ENCODE data around the gene SLC26A6. TPM values are rescaled to one million over a fixed set of nuclear protein-coding genes. Genes with fewer than 3 reads are reported as not detected.

SLC26A6 gene
- polyA plus RNA-seq, 1 experiment = 23.1 TPM

GRCh38 chr3:48681974-48682610 is 46.8 kb upstream of the SLC26A6 start:
- CTCF ChIA-PET = interaction anchor here (0.5 to 0.6 kb wide), 2 partner anchors 35 to 258 kb away, joined by 3 to 4 read pairs; partner anchors contain the start of gene IP6K2

GRCh38 chr3:48681541-48681880 is 46.2 kb upstream of the SLC26A6 start:
- no peaks in the 10 kb centered on the region for H3K27me3 ChIP-seq (ENCODE audit: control insufficient read depth, insufficient read depth, low read length)
- H3K4me3 ChIP-seq (ENCODE audit: low read depth, low read length) = no peak overlapping the region
- CTCF ChIA-PET = interaction anchor here (0.5 to 0.8 kb wide), 3 partner anchors 17 to 259 kb away, joined by 3 to 4 read pairs (median 4); partner anchors contain the start of gene IP6K2
- no peaks in the 10 kb centered on the region for H3K9me3 ChIP-seq (ENCODE audit: control insufficient read depth, insufficient read depth, low read length)
- POLR2A ChIA-PET = no interaction called here
- no peak for TF ChIP-seq CTCF (IDR thresholded peaks at IDR 0.05; ENCODE audit: low read depth, low read length)
- H3K27ac ChIP-seq (ENCODE audit: low read depth, low read length) = no peak overlapping the region
- DNase-seq (ENCODE audit: low read depth, low spot score) = no peak

More at GRCh38 chr3:48681974-48682610, 46.8 kb upstream of the SLC26A6 start:
- Histone ChIP-seq H3K27ac (ENCODE audit: low read depth, low read length) (no peak overlapping the region), H3K27me3 (ENCODE audit: control insufficient read depth, insufficient read depth, low read length) (no peaks in the 10 kb centered on the region), H3K9me3 (ENCODE audit: control insufficient read depth, insufficient read depth, low read length) (no peaks in the 10 kb centered on the region), H3K4me3 (ENCODE audit: low read depth, low read length) (no peak overlapping the region)
- no peak for TF ChIP-seq CTCF (IDR thresholded peaks at IDR 0.05; ENCODE audit: low read depth, low read length)
- POLR2A ChIA-PET = no interaction called here
- DNase-seq (ENCODE audit: low read depth, low spot score) = no peak

DNA sequence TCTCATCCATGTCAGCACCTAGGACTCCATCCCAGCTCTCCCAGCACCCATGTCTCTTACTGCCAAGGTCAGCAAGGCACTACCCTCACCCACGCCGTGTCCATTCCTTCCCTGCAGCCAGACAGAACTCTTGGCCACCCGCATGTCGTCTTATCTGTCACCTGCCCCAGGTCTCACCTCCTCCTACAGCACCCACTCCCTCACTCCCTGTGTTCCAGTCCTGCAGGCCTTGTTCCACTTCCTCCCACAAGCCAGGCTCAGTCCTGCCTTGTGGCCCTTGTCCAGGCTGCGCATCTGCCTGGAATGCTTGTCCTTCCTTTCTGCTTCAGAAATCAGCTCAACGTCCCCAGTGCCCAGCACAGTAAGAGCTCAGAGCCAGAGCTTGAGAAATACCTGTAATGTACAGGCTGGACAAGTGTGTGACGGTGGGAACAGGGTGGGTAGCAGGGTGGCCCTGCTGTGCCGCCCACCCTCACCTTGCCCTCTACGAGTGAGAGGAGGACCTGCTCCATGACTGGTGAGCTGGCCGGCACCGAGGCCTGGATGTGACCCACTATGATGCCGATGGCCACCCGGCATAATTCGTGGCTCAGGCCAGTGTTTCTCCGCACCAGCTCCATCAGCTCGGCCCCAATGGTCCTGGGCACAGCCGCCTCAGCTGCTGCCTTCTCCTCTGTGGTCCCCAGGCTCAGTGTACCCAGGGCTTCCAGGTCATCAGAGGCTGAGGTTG is 45.7 kb upstream of the SLC26A6 start:
- DNase-seq (ENCODE audit: low read depth, low spot score) = no peak
- no peaks in the 10 kb centered on the region for H3K9me3 ChIP-seq (ENCODE audit: control insufficient read depth, insufficient read depth, low read length)
- CTCF ChIA-PET = interaction anchor here (0.8 kb wide), 1 partner anchor 17 kb away, joined by 4 read pairs; no protein-coding TSS in a partner anchor
- no peak for TF ChIP-seq CTCF (IDR thresholded peaks at IDR 0.05; ENCODE audit: low read depth, low read length)
- H3K4me3 ChIP-seq (ENCODE audit: low read depth, low read length) = no peak overlapping the region
- no peaks in the 10 kb centered on the region for H3K27me3 ChIP-seq (ENCODE audit: control insufficient read depth, insufficient read depth, low read length)
- H3K27ac ChIP-seq (ENCODE audit: low read depth, low read length) = no peak overlapping the region
- POLR2A ChIA-PET = no interaction called here

DNA sequence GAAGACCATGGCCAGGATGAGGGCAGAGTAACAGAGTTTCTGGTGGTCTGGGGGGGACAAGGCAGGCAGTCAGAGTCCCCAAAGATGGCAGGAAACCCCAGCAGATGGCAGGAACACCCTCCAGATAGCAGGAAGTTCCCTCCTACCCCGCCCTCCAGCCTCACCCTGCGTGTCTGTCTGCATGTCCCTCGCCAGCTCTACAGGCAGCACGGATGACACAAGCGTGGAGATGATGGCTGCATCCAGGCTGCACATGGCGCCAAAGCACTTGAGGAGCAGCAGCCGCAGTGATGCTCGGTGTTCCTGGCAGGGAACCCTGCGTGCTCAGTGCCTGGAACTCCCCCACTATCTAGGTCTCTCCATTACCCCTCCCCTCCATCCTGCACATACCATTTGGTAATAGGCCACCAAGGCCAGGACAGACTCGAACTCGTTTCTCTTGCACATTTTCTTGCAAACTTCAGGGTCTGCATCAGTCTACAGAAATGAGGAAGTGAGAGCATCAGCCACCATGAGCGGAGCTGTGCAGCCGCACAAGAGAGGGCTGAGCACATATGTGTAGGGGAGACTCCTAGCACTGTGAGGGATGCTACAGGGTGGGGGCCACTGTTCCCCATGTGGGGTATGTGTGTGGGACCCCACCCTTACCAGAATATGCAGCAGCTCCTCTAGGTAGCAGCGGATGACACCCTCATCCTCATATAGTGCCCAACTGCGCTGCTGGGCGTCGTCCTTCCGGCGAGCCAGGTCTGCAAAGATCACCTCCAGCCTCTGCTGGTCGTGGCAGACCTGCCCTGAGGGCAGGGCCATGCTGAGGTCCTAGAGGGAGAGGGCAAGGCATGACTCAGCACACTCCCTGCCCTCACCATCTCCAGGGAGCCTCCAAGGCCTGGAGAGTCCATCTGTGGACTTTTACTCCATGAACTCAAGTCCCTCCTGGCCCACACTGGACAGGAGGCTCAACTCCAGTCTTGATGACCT is 44.4 kb upstream of the SLC26A6 start:
- Histone ChIP-seq H3K4me3 (ENCODE audit: low read depth, low read length) (no peak overlapping the region), H3K27ac (ENCODE audit: low read depth, low read length) (no peak overlapping the region), H3K27me3 (ENCODE audit: control insufficient read depth, insufficient read depth, low read length) (no peaks in the 10 kb centered on the region), H3K9me3 (ENCODE audit: control insufficient read depth, insufficient read depth, low read length) (no peaks in the 10 kb centered on the region)
- ChIA-PET POLR2A (no interaction called here), CTCF (no interaction called here)
- TF ChIP-seq CTCF (IDR thresholded peaks at IDR 0.05; ENCODE audit: low read depth, low read length) = no peak
- no peak for DNase-seq (ENCODE audit: low read depth, low spot score)
